Tibial nerve (tissue), 4 donors: ENCODE data around the gene ABCB9. TPM values are rescaled to one million over a fixed set of nuclear protein-coding genes. Genes with fewer than 3 reads are reported as not detected.
A peak's percentile ranks its signal among the peaks of the same experiment; 100 is the strongest.

ENCODE experiments used
- DNase-seq, 2 donors: peaks; one replicate each; pipeline ENCODE4 v3.0.0-alpha.2; 2019; ENCODE audit warnings: low spot score in 2 of 2
- H3K27ac ChIP-seq, 4 donors: fragments of 200-600 bp; sonication (generic) in 3 of 4; one replicate each; pipeline ENCODE4 v1.5.1; 2017 to 2019; ENCODE audit warnings: mild to moderate bottlenecking in 1 of 4
- H3K27me3 ChIP-seq, 2 donors: fragments of 200-600 bp; sonication (generic) in 1 of 2; one replicate each; pipeline versions ENCODE4 v1.5.1 to v1.6.0; 2017 to 2019
- H3K36me3 ChIP-seq, 3 donors: fragments of 200-600 bp; sonication (generic); one replicate each; pipeline ENCODE4 v1.5.1; 2018 to 2019
- H3K4me1 ChIP-seq, 4 donors: fragments of 200-600 bp; sonication (generic) in 3 of 4; one replicate each; pipeline ENCODE4 v1.5.1; 2017 to 2019
- H3K4me3 ChIP-seq, 4 donors: fragments of 200-600 bp; sonication (generic) in 3 of 4; one replicate each; pipeline ENCODE4 v1.5.1; 2017 to 2019; ENCODE audit warnings: mild to moderate bottlenecking in 1 of 4, moderate library complexity in 1 of 4
- H3K9me3 ChIP-seq, 4 donors: fragments of 200-600 bp; sonication (generic) in 3 of 4; one replicate each; pipeline ENCODE4 v1.5.1; 2017 to 2019
- CTCF ChIP-seq, 5 experiments: fragments of 200-600 bp in 3 of 5; fragments of 450-650 bp in 2 of 5; sonication (generic) in 3 of 5; IDR thresholded peaks; one replicate each; pipeline ENCODE4 v1.5.1; 2016 to 2019; ENCODE audit warnings: antibody characterized with exemption in 5 of 5, mild to moderate bottlenecking in 3 of 5, moderate library complexity in 2 of 5
- EP300 ChIP-seq, 2 donors: sonication (generic); formaldehyde crosslinking; IDR thresholded peaks; one replicate each; pipeline ENCODE4 v1.6.1; 2017; ENCODE audit warnings: antibody characterized with exemption in 2 of 2, mild to moderate bottlenecking in 1 of 2
- POLR2A ChIP-seq, 2 donors: fragments of 450-650 bp; IDR thresholded peaks; one replicate each; pipeline ENCODE4 v1.6.1; 2017; ENCODE audit warnings: antibody characterized with exemption in 2 of 2, mild to moderate bottlenecking in 2 of 2, moderate library complexity in 2 of 2
- WGBS, 2 donors: methylation state at CpG; one replicate each; pipeline ENCODE4 v1.1.5; 2018; 5-methylcytosine and 5-hydroxymethylcytosine counted together
- total RNA-seq, 4 donors: library from RNA; depleted of rRNA; stranded (reverse); fragments of >200 nt; gene quantifications; one replicate each; pipeline ENCODE4 v1.1.0, GENCODE V29; 2016

Gene ABCB9
- total RNA-seq, 4 donors from 2014 or later: 4.2 to 11.4 (median 6.0) TPM

- H3K27ac ChIP-seq: peak overlapping the region in 2 of 4 donors; percentile 44 to 47
- H3K9me3 ChIP-seq: no peaks in the 10 kb centered on the region
- no peak for DNase-seq
- WGBS, 2 donors: 72 to 73% methylated on average over 9 of the region's 9 CpGs
- TF ChIP-seq EP300 (IDR thresholded peaks at IDR 0.05): no peak
- no peak for TF ChIP-seq CTCF (IDR thresholded peaks at IDR 0.05)
- no peak for TF ChIP-seq POLR2A (IDR thresholded peaks at IDR 0.05)
- H3K27me3 ChIP-seq: no peaks in the 10 kb centered on the region
- H3K4me3 ChIP-seq: no peak overlapping the region
- peaks cover 0 to 4% (median 0%) of the 10 kb centered on the region in 3 donors for H3K36me3 ChIP-seq
- H3K4me1 ChIP-seq: peaks cover 0 to 40% (median 27%) of the 10 kb centered on the region in 4 donors
Observed at GRCh38 chr12:122951406-122951805, 14.9 kb downstream of the ABCB9 start.

DNA sequence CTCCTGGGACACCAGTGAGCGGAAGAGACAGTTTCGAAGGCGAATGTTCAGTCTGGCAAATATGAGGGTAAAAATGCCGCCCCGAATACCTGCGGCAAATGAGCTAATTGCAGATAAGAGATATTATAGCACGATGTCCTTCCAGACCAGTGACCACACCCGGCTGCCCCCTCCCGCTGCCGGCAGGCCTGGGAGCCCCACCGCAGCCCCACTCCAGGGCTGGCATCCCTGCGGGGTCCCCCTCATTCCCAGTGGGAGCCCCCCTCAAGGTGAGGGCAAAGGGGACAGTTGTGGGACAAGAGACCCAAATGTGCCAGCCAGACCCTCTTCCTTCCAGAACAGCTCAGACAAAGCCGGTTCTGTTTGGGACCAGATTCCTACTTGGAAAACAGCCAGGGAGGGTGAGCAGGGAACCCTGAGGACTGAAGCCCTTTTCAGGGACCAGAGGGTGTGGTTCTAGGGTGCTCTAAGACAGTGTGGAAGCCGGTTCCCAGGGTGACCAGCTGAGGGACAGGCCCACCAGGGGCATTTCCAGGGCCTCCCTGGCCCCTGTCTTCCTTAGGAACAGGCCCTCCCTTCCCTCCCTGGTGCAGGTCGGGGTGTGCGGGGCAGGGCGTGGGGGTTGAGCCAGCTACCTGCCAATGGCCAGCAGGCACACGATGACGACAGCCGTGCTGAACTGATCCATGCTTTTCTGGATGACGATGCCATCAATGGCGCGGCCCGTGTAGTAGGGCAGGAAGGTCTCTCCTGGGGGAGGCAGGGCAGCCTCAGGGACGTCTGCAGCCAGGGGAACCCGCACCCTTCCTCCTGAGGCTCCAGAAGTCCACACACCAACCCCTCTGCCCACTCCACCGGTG is 16.2 kb downstream of the ABCB9 start:
- H3K9me3 ChIP-seq: no peaks in the 10 kb centered on the region
- no peak overlapping the region for H3K4me3 ChIP-seq
- H3K36me3 ChIP-seq: no peaks in the 10 kb centered on the region
- no peaks in the 10 kb centered on the region for H3K27me3 ChIP-seq
- peak overlapping the region in 2 of 4 donors; percentile 63 to 66 for H3K27ac ChIP-seq
- TF ChIP-seq EP300 (IDR thresholded peaks at IDR 0.05) (no peak), POLR2A (IDR thresholded peaks at IDR 0.05) (no peak), CTCF (IDR thresholded peaks at IDR 0.05) (no peak)
- WGBS, 2 donors: 53 to 54% methylated on average over 25 to 27 of the region's 27 CpGs
- peaks cover 0 to 53% (median 33%) of the 10 kb centered on the region in 4 donors for H3K4me1 ChIP-seq
- DNase-seq: no peak

GRCh38 chr12:122949405-122949804 is 16.9 kb downstream of the ABCB9 start:
- TF ChIP-seq POLR2A (IDR thresholded peaks at IDR 0.05): no peak
- TF ChIP-seq CTCF (IDR thresholded peaks at IDR 0.05): no peak
- no peak for TF ChIP-seq EP300 (IDR thresholded peaks at IDR 0.05)
- Histone ChIP-seq H3K4me3 (no peak overlapping the region), H3K36me3 (no peaks in the 10 kb centered on the region), H3K27ac (peak overlapping the region in 2 of 4 donors; percentile 63 to 66), H3K4me1 (peaks cover 0 to 59% (median 35%) of the 10 kb centered on the region in 4 donors), H3K27me3 (no peaks in the 10 kb centered on the region), H3K9me3 (no peaks in the 10 kb centered on the region)
- no peak for DNase-seq
- 68 to 77% methylated on average over 6 to 8 of the region's 8 CpGs for WGBS, 2 donors

GRCh38 chr12:122948605-122949004 is 17.7 kb downstream of the ABCB9 start:
- no peak overlapping the region for H3K4me3 ChIP-seq
- TF ChIP-seq CTCF (IDR thresholded peaks at IDR 0.05) (no peak), EP300 (IDR thresholded peaks at IDR 0.05) (no peak), POLR2A (IDR thresholded peaks at IDR 0.05) (no peak)
- no peaks in the 10 kb centered on the region for H3K9me3 ChIP-seq
- no peaks in the 10 kb centered on the region for H3K27me3 ChIP-seq
- 90 to 100% methylated on average over 5 to 14 of the region's 14 CpGs for WGBS, 2 donors
- H3K4me1 ChIP-seq: peaks cover 0 to 67% (median 35%) of the 10 kb centered on the region in 4 donors
- DNase-seq: no peak
- H3K36me3 ChIP-seq: no peaks in the 10 kb centered on the region
- peak overlapping the region in 2 of 4 donors; percentile 77 to 91 for H3K27ac ChIP-seq

DNA sequence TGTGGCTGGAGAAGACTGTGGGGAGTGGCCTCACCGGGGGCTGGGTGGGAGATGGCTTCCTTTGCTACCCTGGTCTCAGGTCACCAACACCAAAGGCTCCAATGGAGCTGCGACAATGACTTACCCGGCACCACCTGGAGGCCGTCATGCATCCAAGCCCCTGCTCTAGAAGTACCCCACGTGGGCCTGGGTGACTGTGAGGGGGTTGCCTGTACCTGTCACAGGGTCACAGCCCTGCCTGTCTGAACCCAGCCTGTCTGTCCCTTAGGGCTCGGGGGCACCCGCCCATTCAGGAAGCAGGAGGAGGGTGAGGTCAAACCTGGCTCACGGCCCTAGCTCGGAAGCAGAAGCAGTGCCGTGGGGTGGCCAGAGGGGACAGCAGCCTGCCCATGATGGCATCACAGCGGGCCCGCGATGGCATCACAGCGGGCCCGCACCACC is 18.9 kb downstream of the ABCB9 start:
- TF ChIP-seq EP300 (IDR thresholded peaks at IDR 0.05): no peak
- no peak for TF ChIP-seq POLR2A (IDR thresholded peaks at IDR 0.05)
- TF ChIP-seq CTCF (IDR thresholded peaks at IDR 0.05): peak in 2 of 5 experiments; percentile 17 to 26
- H3K27ac ChIP-seq: peak overlapping the region; percentile 27 to 91 (median 57)
- DNase-seq: no peak
- H3K4me1 ChIP-seq: peaks cover 0 to 76% (median 35%) of the 10 kb centered on the region in 4 donors
- no peak overlapping the region for H3K4me3 ChIP-seq
- no peaks in the 10 kb centered on the region for H3K27me3 ChIP-seq
- 74% methylated on average over 9 to 10 of the region's 15 CpGs for WGBS, 2 donors
- H3K9me3 ChIP-seq: no peaks in the 10 kb centered on the region
- no peaks in the 10 kb centered on the region for H3K36me3 ChIP-seq
